Left lung (tissue), 10 donors: Measurements from ENCODE around the gene STYXL1. TPM values are rescaled to one million over a fixed set of nuclear protein-coding genes. Genes with fewer than 3 reads are reported as not detected.

ENCODE experiments used
- ATAC-seq: fragments of 200-7000 bp; cut with Tn5 transposase; one replicate; pipeline ENCODE4 v1.9.1; 2020; ENCODE audit warnings: moderate library complexity
- DNase-seq, 4 donors: peaks; one replicate each; pipeline ENCODE4 v3.0.0-alpha.2; 2013 to 2020
- H3K27ac ChIP-seq, 2 donors: fragments of 200-600 bp; sonication (generic) in 1 of 2; one replicate each; pipeline versions ENCODE4 v1.5.0 to v1.8.0; 2020 to 2021
- H3K27me3 ChIP-seq, 2 donors: fragments of 200-600 bp; sonication (generic) in 1 of 2; one replicate each; pipeline versions ENCODE4 v1.5.0 to v1.8.0; 2020 to 2021
- H3K36me3 ChIP-seq, 2 donors: fragments of 200-600 bp; sonication (generic) in 1 of 2; one replicate each; pipeline versions ENCODE4 v1.5.0 to v1.8.0; 2020 to 2021
- H3K4me1 ChIP-seq, 2 donors: fragments of 200-600 bp; one replicate each; pipeline ENCODE4 v1.8.0; 2021
- H3K4me3 ChIP-seq, 2 donors: fragments of 200-600 bp; sonication (generic) in 1 of 2; one replicate each; pipeline versions ENCODE4 v1.5.0 to v1.8.0; 2020 to 2021; ENCODE audit warnings: mild to moderate bottlenecking in 1 of 2
- H3K9me3 ChIP-seq, 2 donors: fragments of 200-600 bp; sonication (generic) in 1 of 2; one replicate each; pipeline versions ENCODE4 v1.5.0 to v1.8.0; 2020 to 2021
- intact Hi-C, 2 donors: fragments of 100-400 bp; cut with DNase I; formaldehyde crosslinking; loops; one replicate each; pipeline versions ENCODE4 v1.11.2 to v1.14.2; 2022
- polyA plus RNA-seq, 6 donors: library from polyadenylated mRNA; unstranded; fragments of 120-200 nt; gene quantifications; one replicate each; pipeline ENCODE4 v1.2.1, GENCODE V29; 2013; ENCODE audit not compliant: insufficient read length in 6 of 6
- total RNA-seq, 2 donors: library from RNA; stranded (reverse); fragmentation: NEBNext Ultra II Directional; extraction: Animal tissue kit (Norgen Biotek cat#: 25700); gene quantifications; one replicate each; pipeline ENCODE4 v1.2.1, GENCODE V29; 2021
- TF ChIP-seq, protein P1 (sequence below), 2 donors: fragments of 200-600 bp; sonication (generic) in 1 of 2; IDR thresholded peaks; one replicate each; pipeline versions ENCODE4 v1.5.0 to v1.8.0; 2021; ENCODE audit warnings: antibody characterized with exemption in 2 of 2
- donor health status: DM: no; HTN: yes; CAD: no.
- donor health status: DM: no; HTN: no; CAD: no.

Gene STYXL1
- total and polyA plus RNA-seq, 8 donors = 32.4 to 49.5 (median 37.7) TPM

DNA sequence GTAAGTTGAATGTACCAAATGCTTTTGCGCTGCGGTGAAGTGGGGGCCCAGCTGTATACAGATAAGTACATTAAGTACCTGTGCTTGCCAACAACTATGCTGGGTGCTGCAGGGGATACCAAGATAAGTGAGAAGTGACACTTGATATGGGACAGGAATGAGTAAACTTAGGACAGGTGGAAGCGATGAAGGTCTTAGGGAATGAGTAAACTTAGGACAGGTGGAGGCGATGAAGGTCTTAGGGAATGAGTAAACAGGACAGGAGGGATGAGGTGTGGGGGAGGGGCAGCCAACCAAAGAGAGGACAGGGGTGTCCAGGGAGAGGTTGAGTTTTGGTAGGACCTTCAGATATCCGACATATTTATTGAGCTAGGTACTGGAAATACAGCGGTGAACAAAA, 1.5 kb upstream of the STYXL1 start:
- Histone ChIP-seq H3K27ac (peak overlapping the region in 1 of 2 donors; percentile 19), H3K36me3 (peaks cover 0 to 22% of the 10 kb centered on the region in 2 donors)

DNA sequence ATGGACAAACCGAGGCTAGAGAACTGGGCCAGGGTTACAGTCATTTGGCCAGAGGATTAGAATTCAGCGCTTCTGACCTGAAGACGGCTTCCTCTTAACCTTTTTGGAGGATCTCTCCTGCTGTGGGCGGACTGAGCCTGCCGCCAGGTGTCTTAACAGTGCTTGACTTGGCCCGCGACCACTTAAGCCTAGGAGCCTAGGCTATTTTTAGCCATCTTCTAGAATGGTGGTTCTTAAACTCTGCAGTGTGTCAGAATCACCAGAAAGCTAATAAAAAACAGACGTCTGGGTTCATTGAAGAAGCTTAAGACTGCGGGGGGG, 828 bp upstream of the STYXL1 start:
- Histone ChIP-seq H3K4me1 (peaks cover 5 to 45% of the 10 kb centered on the region in 2 donors), H3K9me3 (no peaks in the 10 kb centered on the region), H3K27ac (peak overlapping the region; percentile 89 to 94), H3K4me3 (peak overlapping the region; percentile 88 to 99), H3K27me3 (no peaks in the 10 kb centered on the region), H3K36me3 (peaks cover 0 to 17% of the 10 kb centered on the region in 2 donors)
- DNase-seq (peak in 2 of 4 donors; percentile 44 to 67), ATAC-seq (peak; percentile 70)
- intact Hi-C loops = no loop called here
- TF ChIP-seq, protein P1, sequence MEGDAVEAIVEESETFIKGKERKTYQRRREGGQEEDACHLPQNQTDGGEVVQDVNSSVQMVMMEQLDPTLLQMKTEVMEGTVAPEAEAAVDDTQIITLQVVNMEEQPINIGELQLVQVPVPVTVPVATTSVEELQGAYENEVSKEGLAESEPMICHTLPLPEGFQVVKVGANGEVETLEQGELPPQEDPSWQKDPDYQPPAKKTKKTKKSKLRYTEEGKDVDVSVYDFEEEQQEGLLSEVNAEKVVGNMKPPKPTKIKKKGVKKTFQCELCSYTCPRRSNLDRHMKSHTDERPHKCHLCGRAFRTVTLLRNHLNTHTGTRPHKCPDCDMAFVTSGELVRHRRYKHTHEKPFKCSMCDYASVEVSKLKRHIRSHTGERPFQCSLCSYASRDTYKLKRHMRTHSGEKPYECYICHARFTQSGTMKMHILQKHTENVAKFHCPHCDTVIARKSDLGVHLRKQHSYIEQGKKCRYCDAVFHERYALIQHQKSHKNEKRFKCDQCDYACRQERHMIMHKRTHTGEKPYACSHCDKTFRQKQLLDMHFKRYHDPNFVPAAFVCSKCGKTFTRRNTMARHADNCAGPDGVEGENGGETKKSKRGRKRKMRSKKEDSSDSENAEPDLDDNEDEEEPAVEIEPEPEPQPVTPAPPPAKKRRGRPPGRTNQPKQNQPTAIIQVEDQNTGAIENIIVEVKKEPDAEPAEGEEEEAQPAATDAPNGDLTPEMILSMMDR (IDR thresholded peaks at IDR 0.05) = no peak

More for the DNA sequence above, 1.5 kb upstream of the STYXL1 start:
- H3K27me3 ChIP-seq = no peaks in the 10 kb centered on the region
- H3K9me3 ChIP-seq = no peaks in the 10 kb centered on the region
- peaks cover 5 to 51% of the 10 kb centered on the region in 2 donors for H3K4me1 ChIP-seq
- DNase-seq = no peak
- H3K4me3 ChIP-seq = peak overlapping the region; percentile 88 to 99
- TF ChIP-seq, protein P1 (IDR thresholded peaks at IDR 0.05) = no peak
- no peak for ATAC-seq
- intact Hi-C loops = no loop called here

DNA sequence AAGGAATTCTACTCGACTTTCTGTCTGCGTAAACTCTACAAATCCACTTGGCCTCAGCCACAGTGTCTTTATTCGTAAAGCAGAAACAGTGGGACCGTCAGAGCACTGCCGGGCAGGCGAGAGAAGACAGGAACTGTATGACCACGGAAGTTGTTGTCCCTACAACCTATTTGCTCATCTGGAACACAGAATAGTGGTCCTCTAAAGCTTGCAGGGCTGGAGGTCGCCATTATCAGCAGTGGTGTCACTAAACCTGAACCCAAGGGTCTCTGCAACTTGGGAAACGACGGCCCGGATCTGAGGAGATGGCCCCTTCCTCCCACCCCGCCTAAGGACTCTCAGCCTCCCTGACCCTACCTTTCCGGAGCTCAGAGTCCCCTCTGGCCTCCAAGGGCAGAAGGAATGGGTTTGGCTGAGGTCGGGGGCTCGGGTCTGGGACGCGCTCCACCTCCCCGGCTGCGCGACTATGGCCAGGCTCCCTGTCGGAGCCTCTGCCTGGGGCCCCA, 442 bp downstream of the STYXL1 start:
- peak; percentile 11 for ATAC-seq
- no peaks in the 10 kb centered on the region for H3K27me3 ChIP-seq
- peaks cover 5 to 43% of the 10 kb centered on the region in 2 donors for H3K4me1 ChIP-seq
- peak overlapping the region; percentile 88 to 99 for H3K4me3 ChIP-seq
- H3K27ac ChIP-seq = peak overlapping the region; percentile 89 to 94
- no peaks in the 10 kb centered on the region for H3K9me3 ChIP-seq
- TF ChIP-seq, protein P1 (IDR thresholded peaks at IDR 0.05) = no peak
- peaks cover 0 to 12% of the 10 kb centered on the region in 2 donors for H3K36me3 ChIP-seq
- intact Hi-C loops = no loop called here
- no peak for DNase-seq

DNA sequence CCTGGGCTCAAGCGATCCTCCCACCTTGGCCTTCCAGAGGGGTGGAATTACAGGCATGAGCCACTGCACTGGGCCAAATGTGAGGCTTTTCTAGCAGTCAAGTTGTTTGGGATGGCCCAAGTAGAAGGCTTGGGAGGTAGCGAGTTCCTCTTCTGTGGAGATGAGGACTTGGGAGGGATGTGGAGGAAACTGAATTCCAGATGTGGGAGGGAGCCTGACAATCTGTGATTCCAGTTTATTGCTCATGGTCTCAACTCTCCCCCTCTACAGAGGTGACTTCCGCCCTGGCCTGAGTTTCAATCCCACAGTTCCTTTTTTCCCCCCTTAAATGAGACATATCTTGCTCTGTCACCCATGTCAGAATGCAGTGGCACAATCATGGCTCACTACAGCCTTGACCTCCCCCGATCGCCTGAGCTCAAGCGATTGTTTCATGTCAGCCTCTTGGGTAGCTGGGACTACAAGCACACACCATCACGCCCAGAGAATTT, 3.4 kb downstream of the STYXL1 start:
- intact Hi-C loops = no loop called here
- peaks cover 0 to 13% of the 10 kb centered on the region in 2 donors for H3K36me3 ChIP-seq
- peaks cover 5 to 30% of the 10 kb centered on the region in 2 donors for H3K4me1 ChIP-seq
- no peaks in the 10 kb centered on the region for H3K27me3 ChIP-seq
- no peaks in the 10 kb centered on the region for H3K9me3 ChIP-seq
- no peak overlapping the region for H3K27ac ChIP-seq
- TF ChIP-seq, protein P1 (IDR thresholded peaks at IDR 0.05) = no peak
- no peak overlapping the region for H3K4me3 ChIP-seq
- ATAC-seq (no peak), DNase-seq (no peak)

DNA sequence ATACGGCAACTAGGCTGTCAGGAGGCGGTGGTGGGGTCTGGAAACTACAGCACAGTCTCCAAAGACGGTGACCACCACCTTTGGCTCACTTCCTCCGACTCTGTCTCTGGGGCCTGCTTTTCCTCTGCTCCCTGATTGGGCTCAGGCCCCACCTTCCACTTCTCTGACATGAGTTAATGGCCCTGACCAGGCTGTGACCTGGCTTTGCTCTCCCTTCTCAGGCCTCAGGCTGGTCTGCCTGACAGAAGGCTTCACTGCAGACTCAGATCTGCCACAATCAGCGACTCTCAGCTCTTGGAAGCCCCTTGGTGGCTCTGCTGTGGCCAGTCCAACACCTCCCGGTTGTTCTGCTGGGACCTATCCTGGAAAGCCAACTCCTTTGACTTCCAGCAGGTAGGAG, 7.7 kb downstream of the STYXL1 start:
- Histone ChIP-seq H3K4me3 (no peak overlapping the region), H3K27me3 (no peaks in the 10 kb centered on the region), H3K27ac (no peak overlapping the region), H3K36me3 (peaks cover 0 to 19% of the 10 kb centered on the region in 2 donors), H3K4me1 (peaks cover 0 to 2% of the 10 kb centered on the region in 2 donors), H3K9me3 (no peaks in the 10 kb centered on the region)
- DNase-seq (no peak), ATAC-seq (no peak)
- intact Hi-C loops = no loop called here
- TF ChIP-seq, protein P1 (IDR thresholded peaks at IDR 0.05) = no peak
